Kidney (tissue), 14 donors: ENCODE data around the gene INF2. TPM values are rescaled to one million over a fixed set of nuclear protein-coding genes. Genes with fewer than 3 reads are reported as not detected.
A peak's percentile ranks its signal among the peaks of the same experiment; 100 is the strongest.

Source experiments
- DNase-seq, 5 donors: peaks; one replicate each; pipeline ENCODE4 v3.0.0-alpha.2; 2013 to 2020
- FAIRE-seq: peaks from 2 replicates; lab custom pipeline; 2012; peaks lifted over from hg19 to GRCh38; lab: Jason Lieb, UNC
- H3K27ac ChIP-seq, 2 donors: one replicate each; pipeline ENCODE4 v1.7.0; 2013; ENCODE audit warnings: low read depth in 2 of 2, low read length in 2 of 2, inconsistent platforms in 1 of 2
- H3K27me3 ChIP-seq: one replicate; pipeline ENCODE4 v1.7.1; 2013; ENCODE audit warnings: low read length, inconsistent platforms; ENCODE audit not compliant: control insufficient read depth, insufficient read depth
- H3K36me3 ChIP-seq, 3 donors: one replicate each; pipeline versions ENCODE4 v1.7.0 to v1.7.1; 2013; ENCODE audit warnings: low read length in 3 of 3, control low read depth in 1 of 3, inconsistent platforms in 1 of 3; ENCODE audit not compliant: insufficient read depth in 3 of 3, control insufficient read depth in 2 of 3
- H3K4me1 ChIP-seq, 3 donors: one replicate each; pipeline versions ENCODE4 v1.7.0 to v1.7.1; 2013; ENCODE audit warnings: low read length in 3 of 3, inconsistent platforms in 1 of 3, low read depth in 1 of 3; ENCODE audit not compliant: control insufficient read depth in 2 of 3, insufficient read depth in 2 of 3
- H3K4me3 ChIP-seq, 3 donors: one replicate each; pipeline versions ENCODE4 v1.7.0 to v1.8.1; 2013; ENCODE audit warnings: low read length in 3 of 3, control low read depth in 1 of 3, inconsistent platforms in 1 of 3
- H3K9ac ChIP-seq, 3 donors: one replicate each; pipeline versions ENCODE4 v1.7.0 to v1.7.1; 2013; ENCODE audit warnings: low read length in 3 of 3, control low read depth in 1 of 3, inconsistent platforms in 1 of 3
- H3K9me3 ChIP-seq, 3 donors: one replicate each; pipeline versions ENCODE4 v1.7.0 to v1.7.1; 2013; ENCODE audit warnings: low read length in 3 of 3, control low read depth in 1 of 3, inconsistent platforms in 1 of 3; ENCODE audit not compliant: control insufficient read depth in 2 of 3, insufficient read depth in 1 of 3
- intact Hi-C: fragments of 100-400 bp; cut with DNase I; formaldehyde crosslinking; loops from one replicate; pipeline ENCODE4 v1.11.1; 2022
- polyA plus RNA-seq: library from polyadenylated mRNA; stranded (reverse); fragments of 350-450 nt; fragmentation: Illumina TruSeq; extraction: RNeasy Lipid Tissue Mini Kit (QIAGEN cat#74804); gene quantifications from one replicate; pipeline ENCODE4 v1.2.3, GENCODE V29; 2014; ENCODE audit warnings: low read depth, low replicate concordance; ENCODE audit not compliant: insufficient read depth
- total RNA-seq: library from RNA; stranded (reverse); fragmentation: NEBNext Ultra II Directional; extraction: Animal tissue kit (Norgen Biotek cat#: 25700); gene quantifications from one replicate; pipeline ENCODE4 v1.2.1, GENCODE V29; 2021
- TF ChIP-seq, protein P1 (sequence below): IDR thresholded peaks from 3 replicates; pipeline ENCODE4 v1.5.1; 2012; ENCODE audit warnings: mild to moderate bottlenecking, moderate library complexity, borderline replicate concordance; ENCODE audit not compliant: insufficient read depth; ENCODE audit errors: extremely low read depth
- donor health status: control.
- donor health status: control.
- donor health status: control.
- donor health status: control.
- donor health status: control.
- donor health status: DM: yes; HTN: yes; CAD: no.
- donor health status: Normal renal cell carcinoma (clear cell type).

The INF2 gene
- total and polyA plus RNA-seq, 2 donors from 2014 or later = 58.5 to 82.7 TPM

DNA sequence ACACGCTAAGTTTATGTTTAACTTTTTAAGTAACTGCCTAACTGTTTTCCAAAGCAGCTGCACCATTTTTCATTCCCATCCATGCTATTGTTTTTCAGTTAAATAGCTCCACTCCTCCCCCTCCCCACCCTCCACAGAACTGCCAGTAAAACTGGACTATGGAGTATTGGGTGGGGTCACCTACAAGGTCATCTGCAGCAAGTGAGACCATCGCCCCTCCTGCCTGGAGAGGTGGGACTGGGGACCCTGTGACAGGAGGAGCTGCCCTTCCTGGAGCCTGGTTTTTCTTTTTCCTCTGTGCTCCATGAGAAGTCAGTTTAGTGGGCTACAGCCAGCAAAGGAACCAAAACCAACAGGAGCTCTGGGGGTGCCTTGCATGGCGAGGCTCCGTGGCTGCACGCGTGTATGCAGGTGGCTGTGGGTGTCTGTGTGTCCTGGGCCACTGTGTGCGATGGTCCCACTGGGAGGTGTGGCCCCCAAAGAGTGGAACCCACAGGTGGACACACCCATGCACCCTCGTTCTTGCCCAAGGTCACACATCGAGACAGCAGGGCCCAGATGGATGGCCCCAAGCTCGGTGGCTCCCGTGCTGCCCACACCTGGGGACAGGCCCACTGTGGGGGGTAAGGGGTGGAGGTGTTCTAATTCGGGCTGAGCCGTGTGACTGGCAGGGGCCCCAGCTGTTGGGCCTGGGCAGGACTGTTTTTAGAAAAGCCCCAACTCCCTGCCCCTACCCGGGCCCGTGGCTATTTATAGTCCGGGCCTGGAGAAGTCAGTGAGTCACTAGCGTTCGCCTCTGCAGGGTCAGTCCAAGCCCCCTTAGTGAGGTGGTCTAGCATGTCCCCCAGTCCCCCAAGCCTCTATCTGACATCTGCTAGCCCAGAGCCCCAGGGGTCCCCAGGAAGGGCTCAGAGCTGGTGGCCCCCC is 32.4 kb downstream of the INF2 start:
- Histone ChIP-seq H3K36me3 (peaks cover 0 to 3% (median 2%) of the 10 kb centered on the region in 3 donors), H3K27me3 (no peaks in the 10 kb centered on the region), H3K4me1 (peaks cover 0 to 19% (median 11%) of the 10 kb centered on the region in 3 donors), H3K4me3 (no peak overlapping the region), H3K27ac (no peak overlapping the region), H3K9ac (no peak overlapping the region), H3K9me3 (no peaks in the 10 kb centered on the region)
- intact Hi-C loops = no loop called here
- no peak for DNase-seq
- no peak for FAIRE-seq
- TF ChIP-seq, protein P1, sequence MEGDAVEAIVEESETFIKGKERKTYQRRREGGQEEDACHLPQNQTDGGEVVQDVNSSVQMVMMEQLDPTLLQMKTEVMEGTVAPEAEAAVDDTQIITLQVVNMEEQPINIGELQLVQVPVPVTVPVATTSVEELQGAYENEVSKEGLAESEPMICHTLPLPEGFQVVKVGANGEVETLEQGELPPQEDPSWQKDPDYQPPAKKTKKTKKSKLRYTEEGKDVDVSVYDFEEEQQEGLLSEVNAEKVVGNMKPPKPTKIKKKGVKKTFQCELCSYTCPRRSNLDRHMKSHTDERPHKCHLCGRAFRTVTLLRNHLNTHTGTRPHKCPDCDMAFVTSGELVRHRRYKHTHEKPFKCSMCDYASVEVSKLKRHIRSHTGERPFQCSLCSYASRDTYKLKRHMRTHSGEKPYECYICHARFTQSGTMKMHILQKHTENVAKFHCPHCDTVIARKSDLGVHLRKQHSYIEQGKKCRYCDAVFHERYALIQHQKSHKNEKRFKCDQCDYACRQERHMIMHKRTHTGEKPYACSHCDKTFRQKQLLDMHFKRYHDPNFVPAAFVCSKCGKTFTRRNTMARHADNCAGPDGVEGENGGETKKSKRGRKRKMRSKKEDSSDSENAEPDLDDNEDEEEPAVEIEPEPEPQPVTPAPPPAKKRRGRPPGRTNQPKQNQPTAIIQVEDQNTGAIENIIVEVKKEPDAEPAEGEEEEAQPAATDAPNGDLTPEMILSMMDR = no peak

DNA sequence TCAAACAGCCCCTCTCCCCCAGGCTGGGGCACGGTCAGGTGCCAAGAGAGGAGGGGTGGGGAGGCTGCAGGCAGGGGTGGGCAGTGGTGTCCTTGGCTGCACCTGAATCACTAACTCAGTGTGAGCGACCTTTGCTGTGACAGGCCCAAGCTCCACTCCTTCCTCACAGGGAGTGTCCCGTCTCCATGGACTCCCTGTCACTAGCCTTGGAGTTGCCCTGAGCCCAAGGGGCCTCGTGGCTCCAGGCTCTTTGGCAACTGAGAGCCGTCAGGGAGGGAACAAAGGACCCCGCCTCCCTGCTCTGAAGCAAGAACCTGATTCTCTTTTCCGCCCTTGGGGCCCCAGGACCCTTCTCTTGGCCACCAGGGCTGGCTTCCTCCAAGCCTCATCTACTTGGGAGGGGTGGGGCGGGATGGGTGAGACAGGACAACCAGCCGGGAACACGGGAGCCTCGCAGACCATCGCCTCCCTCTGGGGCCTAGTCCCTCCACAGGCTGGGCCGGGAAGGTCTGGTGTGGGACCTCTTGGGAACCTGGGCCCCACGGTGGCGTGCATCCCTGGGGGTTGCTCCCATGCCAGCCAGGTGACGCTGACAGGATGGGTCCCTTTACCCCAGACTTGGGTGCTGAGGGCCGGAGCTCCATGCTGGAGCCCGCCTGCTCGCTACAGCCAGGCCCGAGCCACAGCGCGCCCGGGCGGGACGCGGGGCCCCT is 33.7 kb downstream of the INF2 start:
- intact Hi-C loops = no loop called here

GRCh38 chr14:104723651-104724406 is 34.4 kb downstream of the INF2 start, which contains the start of gene ADSS1:
Gene ADSS1, plus strand, starts transcription at chr14:104724229. Its CDS starts 42 bp downstream, at chr14:104724271.
- DNase-seq (peak; percentile 62 to 91 (median 79)), FAIRE-seq (no peak)
- no peaks in the 10 kb centered on the region for H3K9me3 ChIP-seq
- H3K4me1 ChIP-seq = peaks cover 0 to 29% (median 5%) of the 10 kb centered on the region in 3 donors
- peak within 1 kb of the TSS; percentile 20 to 66 (median 56) for H3K4me3 ChIP-seq
- peak within 1 kb of the TSS in 2 of 3 donors; percentile 32 to 71 for H3K9ac ChIP-seq
- TF ChIP-seq, protein P1 = peak; percentile 55
- H3K36me3 ChIP-seq = peaks cover 0 to 3% (median 2%) of the 10 kb centered on the region in 3 donors
- no peaks in the 10 kb centered on the region for H3K27me3 ChIP-seq
- peak within 1 kb of the TSS; percentile 47 to 57 for H3K27ac ChIP-seq
- intact Hi-C loops = no loop called here

More for the DNA sequence above, 33.7 kb downstream of the INF2 start:
- H3K36me3 ChIP-seq = peaks cover 0 to 3% (median 2%) of the 10 kb centered on the region in 3 donors
- H3K27me3 ChIP-seq = no peaks in the 10 kb centered on the region
- DNase-seq (no peak), FAIRE-seq (no peak)
- H3K4me3 ChIP-seq = no peak overlapping the region
- H3K4me1 ChIP-seq = peaks cover 0 to 25% (median 5%) of the 10 kb centered on the region in 3 donors
- no peak overlapping the region for H3K9ac ChIP-seq
- no peaks in the 10 kb centered on the region for H3K9me3 ChIP-seq
- no peak overlapping the region for H3K27ac ChIP-seq
- TF ChIP-seq, protein P1 = no peak
